ENCODE results near the gene ALPI.
"Not testable (repeated sequence)": the region's sequence is repeated elsewhere in the genome, so short reads cannot be mapped to it uniquely, and the experiment has no call there.

The ALPI gene

GRCh38 chr2:232421189-232421785, 34.7 kb upstream of the ALPI start:
- DNase-seq, result no peak

GRCh38 chr2:232422051-232422450, 33.9 kb upstream of the ALPI start:
- DNase-seq, result no peak

GRCh38 chr2:232422996-232423395, 33.0 kb upstream of the ALPI start:
- not testable (repeated sequence) for DNase-seq

- DNase-seq, result not testable (repeated sequence)
These were observed 32.5 kb upstream of the ALPI start for GRCh38 chr2:232423407-232423806.

- no peak for DNase-seq
These were observed 24.0 kb upstream of the ALPI start for GRCh38 chr2:232431705-232432590.

- no peak for DNase-seq
These were observed 23.3 kb upstream of the ALPI start for GRCh38 chr2:232432598-232433184.

- DNase-seq, result not testable (repeated sequence)
These were observed 22.3 kb upstream of the ALPI start for GRCh38 chr2:232433622-232434021.

GRCh38 chr2:232434091-232434490, 21.9 kb upstream of the ALPI start:
- DNase-seq, result no peak

GRCh38 chr2:232434563-232435374, 21.2 kb upstream of the ALPI start:
- no peak for DNase-seq

GRCh38 chr2:232435375-232435648, 20.6 kb upstream of the ALPI start:
- no peak for DNase-seq

GRCh38 chr2:232435805-232436204, 20.1 kb upstream of the ALPI start:
- no peak for DNase-seq

GRCh38 chr2:232436381-232437194, 19.4 kb upstream of the ALPI start:
- DNase-seq, result no peak

- no peak for DNase-seq
These were observed 18.8 kb upstream of the ALPI start for GRCh38 chr2:232437195-232437571.

- no peak for DNase-seq
These were observed 17.9 kb upstream of the ALPI start for GRCh38 chr2:232438091-232438490.

- no peak for DNase-seq
These were observed 16.8 kb upstream of the ALPI start for GRCh38 chr2:232438951-232439757.

- DNase-seq, result no peak
These were observed 16.2 kb upstream of the ALPI start for GRCh38 chr2:232439758-232440135.

- peak; percentile 52 to 58 for DNase-seq
These were observed 15.5 kb upstream of the ALPI start for GRCh38 chr2:232440220-232441018.

- DNase-seq, result no peak
These were observed 14.8 kb upstream of the ALPI start for GRCh38 chr2:232441147-232441651.

GRCh38 chr2:232441922-232442321, 14.0 kb upstream of the ALPI start:
- DNase-seq, result not testable (repeated sequence)

GRCh38 chr2:232442431-232442830, 13.5 kb upstream of the ALPI start:
- DNase-seq, result not testable (repeated sequence)

- not testable (repeated sequence) for DNase-seq
These were observed 12.9 kb upstream of the ALPI start for GRCh38 chr2:232443047-232443446.
